GM23338 (cell line): ENCODE data around the gene CACNA2D2. TPM values are rescaled to one million over a fixed set of nuclear protein-coding genes. Genes with fewer than 3 reads are reported as not detected.
A peak's percentile ranks its signal among the peaks of the same experiment; 100 is the strongest.

Experiments
- ATAC-seq: fragments of 200-7000 bp; cut with Tn5 transposase; 3 replicates; pipeline ENCODE4 v1.9.1; 2020
- DNase-seq: peaks from one replicate; pipeline ENCODE4 v3.0.0-alpha.2; 2015; ENCODE audit warnings: low spot score
- H2AFZ ChIP-seq: fragments of 200-600 bp; sonication (generic); 2 replicates; pipeline ENCODE4 v1.8.0; 2016; ENCODE audit warnings: antibody characterized with exemption, mild to moderate bottlenecking, moderate library complexity
- H3F3A ChIP-seq: fragments of 200-600 bp; sonication (generic); replicated peaks from 2 replicates; pipeline ENCODE4 v1.8.0; 2017; ENCODE audit warnings: antibody characterized with exemption, mixed run types, low read depth
- H3K27ac ChIP-seq: fragments of 200-600 bp; sonication (generic); 2 replicates; pipeline ENCODE4 v1.6.1; 2016; ENCODE audit warnings: low read depth
- H3K27me3 ChIP-seq: fragments of 200-600 bp; sonication (generic); 2 replicates; pipeline ENCODE4 v1.8.0; 2016; ENCODE audit warnings: mild to moderate bottlenecking, mixed run types, moderate library complexity; ENCODE audit not compliant: insufficient read depth
- H3K36me3 ChIP-seq: fragments of 200-600 bp; sonication (generic); 2 replicates; pipeline ENCODE4 v1.8.0; 2016; ENCODE audit warnings: mild to moderate bottlenecking; ENCODE audit not compliant: insufficient read depth
- H3K4me1 ChIP-seq: fragments of 200-600 bp; sonication (generic); 2 replicates; pipeline ENCODE4 v1.8.0; 2016; ENCODE audit warnings: mild to moderate bottlenecking, moderate library complexity; ENCODE audit not compliant: insufficient read depth
- H3K4me2 ChIP-seq: fragments of 200-600 bp; sonication (generic); 2 replicates; pipeline ENCODE4 v1.7.1; 2017; ENCODE audit warnings: mixed run types
- H3K4me3 ChIP-seq: fragments of 200-600 bp; sonication (generic); 2 replicates; pipeline ENCODE4 v1.6.1; 2016; ENCODE audit warnings: mixed run types
- H3K79me2 ChIP-seq: fragments of 200-600 bp; sonication (generic); replicated peaks from 2 replicates; pipeline ENCODE4 v1.8.0; 2017; ENCODE audit warnings: mild to moderate bottlenecking; ENCODE audit not compliant: insufficient read depth
- H3K9me2 ChIP-seq: fragments of 200-600 bp; sonication (generic); 2 replicates; pipeline ENCODE4 v1.8.0; 2017; ENCODE audit not compliant: insufficient read depth
- H4K20me1 ChIP-seq: fragments of 200-600 bp; sonication (generic); replicated peaks from 2 replicates; pipeline ENCODE4 v1.8.0; 2017; ENCODE audit warnings: mild to moderate bottlenecking; ENCODE audit not compliant: insufficient read depth
- H3K27ac Mint-ChIP-seq: 2 replicates; pipeline ENCODE4 v1.8.0; 2020; ENCODE audit warnings: inconsistent platforms, mild to moderate bottlenecking, moderate library complexity, mixed read lengths
- H3K27me3 Mint-ChIP-seq: 3 replicates; pipeline ENCODE4 v1.8.0; 2022; ENCODE audit warnings: low read depth, mild to moderate bottlenecking, moderate library complexity, mixed read lengths, inconsistent platforms; ENCODE audit not compliant: insufficient read depth, poor library complexity
- H3K36me3 Mint-ChIP-seq: 3 replicates; pipeline ENCODE4 v1.8.0; 2021; ENCODE audit warnings: low read depth, mild to moderate bottlenecking, inconsistent platforms, moderate library complexity, mixed read lengths
- H3K4me1 Mint-ChIP-seq: 3 replicates; pipeline ENCODE4 v1.8.0; 2020; ENCODE audit warnings: mild to moderate bottlenecking, inconsistent platforms, mixed read lengths
- H3K4me3 Mint-ChIP-seq: 3 replicates; pipeline ENCODE4 v1.8.0; 2021; ENCODE audit warnings: moderate library complexity, mild to moderate bottlenecking, inconsistent platforms, mixed read lengths
- H3K9me3 Mint-ChIP-seq: 3 replicates; pipeline ENCODE4 v1.8.0; 2020; ENCODE audit warnings: moderate library complexity, mild to moderate bottlenecking, inconsistent platforms, mixed read lengths
- CREB1 ChIP-seq: fragments of 250-450 bp; sonication (Bioruptor Pico); IDR thresholded peaks from 2 replicates; pipeline ENCODE4 v1.5.0; 2020; ENCODE audit warnings: low read depth, mild to moderate bottlenecking, moderate library complexity
- EZH2phosphoT487 ChIP-seq: fragments of 200-600 bp; sonication (generic); IDR thresholded peaks from one replicate; pipeline ENCODE4 v1.8.1; 2018; ENCODE audit warnings: antibody characterized with exemption; ENCODE audit not compliant: unreplicated experiment
- JUNB ChIP-seq: IDR thresholded peaks from one replicate; pipeline ENCODE4 v1.6.1; 2016; ENCODE audit warnings: antibody characterized with exemption; ENCODE audit not compliant: unreplicated experiment
- POLR2AphosphoS5 ChIP-seq: IDR thresholded peaks from 2 replicates; pipeline ENCODE4 v1.6.1; 2016; ENCODE audit warnings: antibody characterized with exemption, low read depth
- polyA plus RNA-seq: library from polyadenylated mRNA; unstranded; fragments of >200 nt; fragmentation: Nextera tagmentation; extraction: Ambion mirVana; gene quantifications from 2 replicates; pipeline ENCODE4 v1.2.1, GENCODE V29; 2016
- total RNA-seq: library from RNA; depleted of rRNA; stranded (reverse); fragments of >200 nt; shearing (Covaris generic); gene quantifications from 2 replicates; pipeline ENCODE4 v1.2.3, GENCODE V29; 2014
- TF ChIP-seq, protein P1 (sequence below): IDR thresholded peaks from 2 replicates; pipeline ENCODE4 v1.6.1; 2016; ENCODE audit warnings: antibody characterized with exemption
- TF ChIP-seq, protein P2 (sequence below): IDR thresholded peaks from one replicate; pipeline ENCODE4 v1.6.1; 2018; ENCODE audit warnings: antibody characterized with exemption; ENCODE audit not compliant: unreplicated experiment
- TF ChIP-seq, protein P3 (sequence below), 2 experiments: fragments of 200-600 bp in 1 of 2; sonication (generic) in 1 of 2; conservative IDR thresholded peaks; 2 replicates each; pipeline versions ENCODE4 v1.5.1 to v1.6.1; 2016 to 2017; ENCODE audit warnings: antibody characterized with exemption in 2 of 2, low read depth in 2 of 2, mild to moderate bottlenecking in 2 of 2, moderate library complexity in 1 of 2

Gene CACNA2D2
- total and polyA plus RNA-seq, 2 experiments from 2014 or later = 4.7 to 11.4 TPM

DNA sequence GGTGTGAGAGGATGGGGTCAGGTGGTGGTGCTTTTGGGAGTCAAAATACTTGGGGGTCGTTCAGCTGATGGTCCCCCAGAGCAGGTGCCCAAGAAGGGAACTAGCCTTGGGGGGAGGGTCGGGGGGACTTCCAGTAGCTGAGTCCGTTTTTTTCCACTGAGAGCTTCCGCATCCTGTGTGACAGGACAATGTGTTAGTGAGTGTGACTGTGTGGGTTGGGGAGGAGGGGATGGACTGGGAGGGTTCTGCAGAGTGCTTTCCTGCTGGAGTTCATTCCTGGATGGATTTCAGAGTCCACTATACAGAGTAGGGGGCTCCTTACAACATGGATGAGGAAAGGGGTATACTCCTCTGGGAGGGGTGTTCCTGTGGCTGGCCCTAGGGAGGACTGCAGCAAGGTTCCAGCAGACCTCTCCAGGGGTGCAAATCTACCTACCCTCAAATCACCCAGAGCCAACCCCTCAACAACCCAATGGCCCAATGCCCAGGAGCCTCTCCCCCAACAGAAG, 180.3 kb downstream of the CACNA2D2 start (continued):
- no peak for TF ChIP-seq POLR2AphosphoS5
- TF ChIP-seq, protein P1, sequence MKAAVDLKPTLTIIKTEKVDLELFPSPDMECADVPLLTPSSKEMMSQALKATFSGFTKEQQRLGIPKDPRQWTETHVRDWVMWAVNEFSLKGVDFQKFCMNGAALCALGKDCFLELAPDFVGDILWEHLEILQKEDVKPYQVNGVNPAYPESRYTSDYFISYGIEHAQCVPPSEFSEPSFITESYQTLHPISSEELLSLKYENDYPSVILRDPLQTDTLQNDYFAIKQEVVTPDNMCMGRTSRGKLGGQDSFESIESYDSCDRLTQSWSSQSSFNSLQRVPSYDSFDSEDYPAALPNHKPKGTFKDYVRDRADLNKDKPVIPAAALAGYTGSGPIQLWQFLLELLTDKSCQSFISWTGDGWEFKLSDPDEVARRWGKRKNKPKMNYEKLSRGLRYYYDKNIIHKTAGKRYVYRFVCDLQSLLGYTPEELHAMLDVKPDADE = no peak
- TF ChIP-seq CREB1 (CRISPR knock-in tag) = no peak
- TF ChIP-seq JUNB = no peak
- TF ChIP-seq, protein P2, sequence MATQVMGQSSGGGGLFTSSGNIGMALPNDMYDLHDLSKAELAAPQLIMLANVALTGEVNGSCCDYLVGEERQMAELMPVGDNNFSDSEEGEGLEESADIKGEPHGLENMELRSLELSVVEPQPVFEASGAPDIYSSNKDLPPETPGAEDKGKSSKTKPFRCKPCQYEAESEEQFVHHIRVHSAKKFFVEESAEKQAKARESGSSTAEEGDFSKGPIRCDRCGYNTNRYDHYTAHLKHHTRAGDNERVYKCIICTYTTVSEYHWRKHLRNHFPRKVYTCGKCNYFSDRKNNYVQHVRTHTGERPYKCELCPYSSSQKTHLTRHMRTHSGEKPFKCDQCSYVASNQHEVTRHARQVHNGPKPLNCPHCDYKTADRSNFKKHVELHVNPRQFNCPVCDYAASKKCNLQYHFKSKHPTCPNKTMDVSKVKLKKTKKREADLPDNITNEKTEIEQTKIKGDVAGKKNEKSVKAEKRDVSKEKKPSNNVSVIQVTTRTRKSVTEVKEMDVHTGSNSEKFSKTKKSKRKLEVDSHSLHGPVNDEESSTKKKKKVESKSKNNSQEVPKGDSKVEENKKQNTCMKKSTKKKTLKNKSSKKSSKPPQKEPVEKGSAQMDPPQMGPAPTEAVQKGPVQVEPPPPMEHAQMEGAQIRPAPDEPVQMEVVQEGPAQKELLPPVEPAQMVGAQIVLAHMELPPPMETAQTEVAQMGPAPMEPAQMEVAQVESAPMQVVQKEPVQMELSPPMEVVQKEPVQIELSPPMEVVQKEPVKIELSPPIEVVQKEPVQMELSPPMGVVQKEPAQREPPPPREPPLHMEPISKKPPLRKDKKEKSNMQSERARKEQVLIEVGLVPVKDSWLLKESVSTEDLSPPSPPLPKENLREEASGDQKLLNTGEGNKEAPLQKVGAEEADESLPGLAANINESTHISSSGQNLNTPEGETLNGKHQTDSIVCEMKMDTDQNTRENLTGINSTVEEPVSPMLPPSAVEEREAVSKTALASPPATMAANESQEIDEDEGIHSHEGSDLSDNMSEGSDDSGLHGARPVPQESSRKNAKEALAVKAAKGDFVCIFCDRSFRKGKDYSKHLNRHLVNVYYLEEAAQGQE = no peak

DNA sequence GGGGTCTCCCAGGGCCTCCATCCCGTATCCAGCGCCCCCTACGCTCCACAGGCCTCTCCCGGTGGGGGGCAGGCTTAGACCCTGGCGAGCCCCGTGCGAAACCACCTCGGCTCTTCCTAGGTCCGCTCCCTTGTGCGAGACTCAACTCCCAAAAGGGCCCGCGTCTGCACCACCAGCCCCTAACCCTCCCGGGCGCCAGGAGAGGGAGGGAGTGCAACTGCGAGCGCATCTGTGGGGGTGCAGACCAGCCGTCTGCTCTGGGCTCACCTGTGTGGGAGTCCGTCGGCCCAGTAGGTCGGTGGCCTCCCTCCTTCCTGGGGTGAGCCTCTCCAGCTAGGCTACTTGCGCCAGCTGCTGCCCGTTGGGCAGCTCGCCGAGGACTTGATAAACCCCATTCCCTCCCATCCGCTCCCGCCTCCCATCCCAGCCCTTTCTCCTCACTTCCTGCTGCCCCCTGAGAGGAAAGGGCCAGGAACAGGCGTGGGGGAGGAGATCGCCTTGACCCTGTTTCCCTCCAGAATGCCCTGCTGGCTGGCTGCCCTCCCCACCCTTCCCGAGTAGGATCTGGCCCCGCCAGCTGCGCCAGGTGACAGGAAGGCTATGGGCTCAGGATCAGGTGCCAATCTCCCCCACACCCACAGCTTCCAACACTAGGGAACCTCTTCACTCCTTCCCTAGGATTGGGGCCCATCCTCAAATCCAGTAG, 180.9 kb downstream of the CACNA2D2 start, which contains the start of gene HYAL2:
TSS of gene HYAL2 (minus strand) at position 360 of the 706 bp plus-strand sequence. CDS start 2,256 bp downstream, outside the sequence.
- Histone ChIP-seq H3K4me2 (peak within 1 kb of the TSS; percentile 99), H2AFZ (peak within 1 kb of the TSS; percentile 93), H3K36me3 (peaks cover 8% of the 10 kb centered on the region), H3F3A (peaks cover 23% of the 10 kb centered on the region; the same call in 1 of the 2 replicates), H3K27me3 (no peaks in the 10 kb centered on the region), H4K20me1 (peaks cover 11% of the 10 kb centered on the region; the same call in 1 of the 2 replicates), H3K4me1 (peaks cover 21% of the 10 kb centered on the region), H3K4me3 (peak within 1 kb of the TSS; percentile 97), H3K79me2 (peaks cover 35% of the 10 kb centered on the region), H3K27ac (peak within 1 kb of the TSS; percentile 100), H3K9me2 (no peaks in the 10 kb centered on the region)
- ATAC-seq = peak; percentile 35
- Mint-ChIP-seq H3K36me3 (peaks cover 42% of the 10 kb centered on the region), H3K27me3 (peaks cover 11% of the 10 kb centered on the region), H3K27ac (peak within 1 kb of the TSS; percentile 99), H3K4me1 (peaks cover 47% of the 10 kb centered on the region), H3K4me3 (peak within 1 kb of the TSS; percentile 86), H3K9me3 (no peaks in the 10 kb centered on the region)
- TF ChIP-seq, protein P3, sequence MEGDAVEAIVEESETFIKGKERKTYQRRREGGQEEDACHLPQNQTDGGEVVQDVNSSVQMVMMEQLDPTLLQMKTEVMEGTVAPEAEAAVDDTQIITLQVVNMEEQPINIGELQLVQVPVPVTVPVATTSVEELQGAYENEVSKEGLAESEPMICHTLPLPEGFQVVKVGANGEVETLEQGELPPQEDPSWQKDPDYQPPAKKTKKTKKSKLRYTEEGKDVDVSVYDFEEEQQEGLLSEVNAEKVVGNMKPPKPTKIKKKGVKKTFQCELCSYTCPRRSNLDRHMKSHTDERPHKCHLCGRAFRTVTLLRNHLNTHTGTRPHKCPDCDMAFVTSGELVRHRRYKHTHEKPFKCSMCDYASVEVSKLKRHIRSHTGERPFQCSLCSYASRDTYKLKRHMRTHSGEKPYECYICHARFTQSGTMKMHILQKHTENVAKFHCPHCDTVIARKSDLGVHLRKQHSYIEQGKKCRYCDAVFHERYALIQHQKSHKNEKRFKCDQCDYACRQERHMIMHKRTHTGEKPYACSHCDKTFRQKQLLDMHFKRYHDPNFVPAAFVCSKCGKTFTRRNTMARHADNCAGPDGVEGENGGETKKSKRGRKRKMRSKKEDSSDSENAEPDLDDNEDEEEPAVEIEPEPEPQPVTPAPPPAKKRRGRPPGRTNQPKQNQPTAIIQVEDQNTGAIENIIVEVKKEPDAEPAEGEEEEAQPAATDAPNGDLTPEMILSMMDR (conservative IDR thresholded peaks at IDR 0.05; ENCODE audit: low read depth in 2 of 2) = 0 out of 4 replicates have a peak, but pooled peaks of 1 of the 2 experiments have one; percentile 3
- TF ChIP-seq POLR2AphosphoS5 (peak; percentile 50), EZH2phosphoT487 (no peak)
- DNase-seq = peak; percentile 77
